ENCODE data around the gene SERPINB6. TPM values are rescaled to one million over a fixed set of nuclear protein-coding genes. Genes with fewer than 3 reads are reported as not detected.

The SERPINB6 gene
- total RNA-seq, 2 experiments from 2014 or later, result 13.2 TPM; not detected in 1

DNA sequence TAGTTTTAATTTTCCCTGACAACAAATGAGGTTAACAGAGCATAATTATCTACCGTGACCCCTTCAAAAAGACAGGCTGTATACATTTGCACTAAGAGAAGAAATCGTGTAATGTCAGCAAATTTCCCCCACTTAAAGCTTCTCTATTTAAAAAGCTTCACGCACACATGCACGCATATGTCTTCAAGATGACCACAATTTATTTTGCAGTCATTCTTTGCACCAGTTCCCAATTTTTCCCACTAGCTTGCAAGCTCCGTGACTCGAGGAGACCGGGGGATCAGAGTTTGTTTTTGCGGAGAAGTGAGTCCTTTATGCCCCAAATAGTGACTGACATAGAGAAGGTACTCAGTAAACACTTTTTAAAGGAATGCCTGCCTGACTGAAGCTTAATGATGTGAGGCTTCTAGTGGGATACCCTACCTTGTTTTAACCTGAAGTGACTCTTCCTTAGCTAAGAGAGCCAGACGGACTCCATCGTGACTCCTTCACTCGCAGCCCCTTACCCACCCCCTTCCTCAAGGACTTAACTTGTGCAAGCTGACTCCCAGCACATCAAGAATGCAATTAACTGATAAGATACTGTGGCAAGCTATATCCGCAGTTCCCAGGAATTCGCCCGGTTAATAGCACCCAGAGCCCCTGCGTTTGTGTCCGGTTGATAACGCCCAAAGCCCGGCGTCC, 19.0 kb upstream of the SERPINB6 start:
- ChIA-PET CTCF (ENCODE audit: unreplicated experiment) (interaction anchor here (0.8 to 3.1 kb wide), 4 partner anchors 38 to 199 kb away, joined by 3 to 27 read pairs (median 4); no protein-coding TSS in a partner anchor), POLR2A (interaction anchor here (0.5 to 2.3 kb wide), 21 partner anchors 9 to 931 kb away, joined by 3 to 13 read pairs (median 4); partner anchors contain the start of genes NQO2, RIPK1 and SERPINB1)
- peak overlapping the region; percentile 89 for H3K27ac ChIP-seq (ENCODE audit: low read depth, low read length, poor library complexity, severe bottlenecking)
- no peaks in the 10 kb centered on the region for H4K20me1 ChIP-seq (ENCODE audit: insufficient read depth, low read length)
- peak overlapping the region; percentile 75 for H3K4me3 ChIP-seq (ENCODE audit: low read depth, low read length, poor library complexity, severe bottlenecking)
- intact Hi-C loops (cut with micrococcal nuclease; ENCODE audit: unreplicated experiment), result no loop called here
- TF ChIP-seq EZH2phosphoT487 (IDR thresholded peaks at IDR 0.05; ENCODE audit: borderline replicate concordance, low read depth, low read length), result no peak
- TF ChIP-seq, protein P1, sequence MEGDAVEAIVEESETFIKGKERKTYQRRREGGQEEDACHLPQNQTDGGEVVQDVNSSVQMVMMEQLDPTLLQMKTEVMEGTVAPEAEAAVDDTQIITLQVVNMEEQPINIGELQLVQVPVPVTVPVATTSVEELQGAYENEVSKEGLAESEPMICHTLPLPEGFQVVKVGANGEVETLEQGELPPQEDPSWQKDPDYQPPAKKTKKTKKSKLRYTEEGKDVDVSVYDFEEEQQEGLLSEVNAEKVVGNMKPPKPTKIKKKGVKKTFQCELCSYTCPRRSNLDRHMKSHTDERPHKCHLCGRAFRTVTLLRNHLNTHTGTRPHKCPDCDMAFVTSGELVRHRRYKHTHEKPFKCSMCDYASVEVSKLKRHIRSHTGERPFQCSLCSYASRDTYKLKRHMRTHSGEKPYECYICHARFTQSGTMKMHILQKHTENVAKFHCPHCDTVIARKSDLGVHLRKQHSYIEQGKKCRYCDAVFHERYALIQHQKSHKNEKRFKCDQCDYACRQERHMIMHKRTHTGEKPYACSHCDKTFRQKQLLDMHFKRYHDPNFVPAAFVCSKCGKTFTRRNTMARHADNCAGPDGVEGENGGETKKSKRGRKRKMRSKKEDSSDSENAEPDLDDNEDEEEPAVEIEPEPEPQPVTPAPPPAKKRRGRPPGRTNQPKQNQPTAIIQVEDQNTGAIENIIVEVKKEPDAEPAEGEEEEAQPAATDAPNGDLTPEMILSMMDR (conservative IDR thresholded peaks at IDR 0.05; ENCODE audit: low read length), result no peak
- H3K36me3 ChIP-seq (ENCODE audit: insufficient read depth, low read length), result no peaks in the 10 kb centered on the region
- H2AFZ ChIP-seq (ENCODE audit: low read length), result peak overlapping the region; percentile 96; the same call in 1 of the 2 replicates
- DNase-seq (ENCODE audit: low spot score), result no peak
- H3K9me2 ChIP-seq (ENCODE audit: insufficient read depth, low read length), result no peaks in the 10 kb centered on the region
- peak overlapping the region; percentile 94 for H3K4me2 ChIP-seq (ENCODE audit: low read length)
- no peaks in the 10 kb centered on the region for H3K9me3 ChIP-seq (ENCODE audit: low read length)
- no peaks in the 10 kb centered on the region for H3K79me2 ChIP-seq (ENCODE audit: insufficient read depth, low read depth, low read length)
- TSS peak; percentile 95 for BruUV-seq (replicated peaks)
- peaks cover 16% of the 10 kb centered on the region for H3K4me1 ChIP-seq (ENCODE audit: insufficient read depth, low read length, poor library complexity, severe bottlenecking)

DNA sequence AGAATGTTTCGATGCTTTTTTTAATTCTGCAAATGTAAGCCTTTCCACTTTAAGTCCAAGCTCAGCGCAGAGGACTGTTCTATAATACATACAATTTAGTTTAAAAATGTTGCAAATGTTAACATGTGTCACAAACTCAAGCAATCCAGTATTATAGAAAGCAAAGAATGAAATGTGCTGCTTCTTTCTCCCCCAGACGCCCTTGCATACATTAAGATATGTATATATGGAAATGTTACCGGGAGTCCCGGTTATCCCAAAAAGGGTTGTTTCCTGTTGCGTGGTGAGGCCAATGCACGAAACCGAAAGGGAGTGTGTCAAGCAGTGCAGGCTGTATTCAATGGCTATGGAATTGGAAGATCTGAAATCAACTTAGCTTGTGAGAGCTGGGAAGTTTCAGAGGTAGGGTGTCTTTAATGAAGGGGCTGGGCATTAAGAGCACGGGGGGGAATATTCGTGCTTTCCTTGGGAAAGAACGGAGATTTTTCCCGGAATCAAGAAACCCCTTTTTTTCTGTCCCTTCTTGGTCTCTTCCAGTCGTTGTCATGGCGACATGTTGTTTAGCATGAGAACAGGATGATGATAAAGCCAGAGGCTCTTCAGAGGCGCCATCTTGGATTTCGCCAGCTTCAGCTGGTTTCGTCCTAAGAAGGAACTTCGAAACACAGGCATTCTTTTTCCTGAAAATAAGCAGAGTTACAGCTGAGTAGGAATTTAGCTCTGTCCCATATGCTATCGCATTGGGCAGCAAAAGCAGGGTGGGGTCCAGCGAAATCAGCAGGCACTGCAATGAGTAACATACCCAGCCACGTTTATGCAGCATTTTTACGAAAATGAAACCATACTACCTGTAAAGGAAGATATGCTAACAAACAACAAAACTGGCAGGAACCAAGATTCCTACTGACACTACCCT, 18.2 kb upstream of the SERPINB6 start:
- intact Hi-C loops (cut with micrococcal nuclease; ENCODE audit: unreplicated experiment), result loop anchor here (1.0 to 10.0 kb wide), 7 partner anchors 37 to 365 kb away; no protein-coding TSS in a partner anchor
- H4K20me1 ChIP-seq (ENCODE audit: insufficient read depth, low read length), result no peaks in the 10 kb centered on the region
- no peaks in the 10 kb centered on the region for H3K79me2 ChIP-seq (ENCODE audit: insufficient read depth, low read depth, low read length)
- H3K9me2 ChIP-seq (ENCODE audit: insufficient read depth, low read length), result no peaks in the 10 kb centered on the region
- peak; percentile 93 for DNase-seq (ENCODE audit: low spot score)
- H3K4me2 ChIP-seq (ENCODE audit: low read length), result peak overlapping the region; percentile 94
- peaks cover 16% of the 10 kb centered on the region for H3K4me1 ChIP-seq (ENCODE audit: insufficient read depth, low read length, poor library complexity, severe bottlenecking)
- H3K9me3 ChIP-seq (ENCODE audit: low read length), result no peaks in the 10 kb centered on the region
- peak overlapping the region; percentile 96 for H2AFZ ChIP-seq (ENCODE audit: low read length)
- H3K4me3 ChIP-seq (ENCODE audit: low read depth, low read length, poor library complexity, severe bottlenecking), result peak overlapping the region; percentile 75
- BruUV-seq (replicated peaks), result no TSS peak
- ChIA-PET CTCF (ENCODE audit: unreplicated experiment) (interaction anchor here (0.8 to 3.1 kb wide), 7 partner anchors 34 to 198 kb away, joined by 3 to 27 read pairs (median 4); no protein-coding TSS in a partner anchor), POLR2A (interaction anchor here (0.7 to 2.3 kb wide), 22 partner anchors 10 to 256 kb away, joined by 3 to 13 read pairs (median 4); partner anchors contain the start of genes NQO2 and SERPINB1)
- TF ChIP-seq EZH2phosphoT487 (IDR thresholded peaks at IDR 0.05; ENCODE audit: borderline replicate concordance, low read depth, low read length), result no peak
- TF ChIP-seq, protein P1 (conservative IDR thresholded peaks at IDR 0.05; ENCODE audit: low read length), result peak; percentile 33; the same call in 1 of the 2 replicates
- H3K27ac ChIP-seq (ENCODE audit: low read depth, low read length, poor library complexity, severe bottlenecking), result peak overlapping the region; percentile 89
- no peaks in the 10 kb centered on the region for H3K36me3 ChIP-seq (ENCODE audit: insufficient read depth, low read length)

Measured in OCI-LY7 (cell line).